ENCODE measurements around the gene SEMA5B.

GRCh38 chr3:122984007-122984406, 43.6 kb downstream of the SEMA5B start:
- TF ChIP-seq RXRA (IDR thresholded peaks at IDR 0.05; ENCODE audit: borderline replicate concordance, low read depth) (no peak), CTCF (IDR thresholded peaks at IDR 0.05) (no peak), RFX5 (IDR thresholded peaks at IDR 0.05; ENCODE audit: low read length) (no peak), FOSL2 (IDR thresholded peaks at IDR 0.05; ENCODE audit: borderline replicate concordance, low read depth) (no peak), NFIC (IDR thresholded peaks at IDR 0.05; ENCODE audit: borderline replicate concordance) (no peak), TCF12 (IDR thresholded peaks at IDR 0.05) (no peak), MAX (IDR thresholded peaks at IDR 0.05; ENCODE audit: low read depth) (no peak), REST (IDR thresholded peaks at IDR 0.05; ENCODE audit: low read depth, low read length) (no peak), EZH2phosphoT487 (IDR thresholded peaks at IDR 0.05; ENCODE audit: borderline replicate concordance, low read depth) (no peak), JUND (IDR thresholded peaks at IDR 0.05) (no peak), SMC3 (IDR thresholded peaks at IDR 0.05; ENCODE audit: low read depth, low read length) (no peak), NRF1 (IDR thresholded peaks at IDR 0.05; ENCODE audit: low read depth, low read length) (no peak)
